HepG2 (cell line): Measurements from ENCODE around the gene C2CD3. TPM values are rescaled to one million over a fixed set of nuclear protein-coding genes. Genes with fewer than 3 reads are reported as not detected.

Experiments used
- ATAC-seq: fragments of 200-7000 bp; cut with Tn5 transposase; 3 replicates; pipeline ENCODE4 v1.9.1; 2020; ENCODE audit warnings: mild to moderate bottlenecking, moderate library complexity
- BruUV-seq: library from RNA; stranded (reverse); fragments of 400-500 nt; replicated peaks from 2 replicates; lab custom pipeline; 2021; lab: Mats Ljungman, UMichigan
- CTCF ChIA-PET: fragments of 300-600 bp; formaldehyde crosslinking; extraction: SDS; loops from one replicate; lab custom pipeline; 2021; ENCODE audit warnings: low total read pairs, inconsistent platforms, low intra/inter-chr PET ratio; lab: Yijun Ruan, JAX
- POLR2A ChIA-PET: fragments of 350-600 bp; sonication (Branson Sonifier 250); formaldehyde crosslinking; loops from one replicate; lab custom pipeline; 2020; ENCODE audit warnings: antibody characterized with exemption, inconsistent platforms; lab: Yijun Ruan, JAX
- DNase-seq: peaks from one replicate; pipeline ENCODE4 v3.0.0-alpha.2; 2015; ENCODE audit warnings: low spot score
- FAIRE-seq: peaks from 3 replicates; lab custom pipeline; 2011; peaks lifted over from hg19 to GRCh38; lab: Jason Lieb, UNC
- H2AFZ ChIP-seq: one replicate; pipeline ENCODE4 v1.6.1; 2011; ENCODE audit warnings: low read length, inconsistent platforms
- H3K27ac ChIP-seq: fragments of 300-600 bp; 3 replicates; pipeline ENCODE4 v1.8.0; 2011; ENCODE audit warnings: mixed run types, mild to moderate bottlenecking, mixed read lengths, low read length, inconsistent platforms; ENCODE audit not compliant: insufficient read depth; ENCODE audit errors: extremely low read length
- H3K27me3 ChIP-seq, 2 experiments: fragments of 200-600 bp in 1 of 2; 2 replicates in 1 of 2; 3 replicates in 1 of 2; pipeline versions ENCODE4 v1.6.0 to v1.8.0; 2011; ENCODE audit warnings: low read length in 2 of 2, mild to moderate bottlenecking in 2 of 2, moderate library complexity in 2 of 2, inconsistent platforms in 1 of 2; ENCODE audit not compliant: insufficient read depth in 2 of 2, control insufficient read depth in 1 of 2
- H3K36me3 ChIP-seq, 2 experiments: fragments of 200-600 bp in 1 of 2; replicated peaks in 1 of 2; 2 replicates in 1 of 2; 3 replicates in 1 of 2; pipeline versions ENCODE4 v1.5.1 to v1.8.0; 2011; ENCODE audit warnings: low read length in 2 of 2, inconsistent platforms in 1 of 2; ENCODE audit not compliant: insufficient read depth in 2 of 2, control insufficient read depth in 1 of 2
- H3K4me1 ChIP-seq: 2 replicates; pipeline ENCODE4 v1.5.1; 2012; ENCODE audit warnings: low read length, inconsistent platforms; ENCODE audit not compliant: insufficient read depth
- H3K4me2 ChIP-seq: 2 replicates; pipeline ENCODE4 v1.6.0; 2011; ENCODE audit warnings: low read depth, low read length, inconsistent platforms
- H3K4me3 ChIP-seq, 3 experiments: fragments of 200-600 bp in 1 of 3; sonication (generic), shearing (Covaris generic) in 1 of 3; replicated peaks in 1 of 3; 2 replicates each; pipeline ENCODE4 v1.5.1; 2011 to 2016; ENCODE audit warnings: low read length in 3 of 3, inconsistent platforms in 2 of 3, low read depth in 2 of 3, mild to moderate bottlenecking in 2 of 3, control low read depth in 1 of 3, mixed read lengths in 1 of 3; ENCODE audit not compliant: insufficient read depth in 1 of 3
- H3K79me2 ChIP-seq: one replicate; pipeline ENCODE4 v1.6.1; 2011; ENCODE audit warnings: low read length, inconsistent platforms; ENCODE audit not compliant: insufficient read depth
- H3K9ac ChIP-seq: 2 replicates; pipeline ENCODE4 v1.6.0; 2011; ENCODE audit warnings: mild to moderate bottlenecking, low read depth, low read length, inconsistent platforms; ENCODE audit not compliant: insufficient read depth
- H3K9me3 ChIP-seq: 2 replicates; pipeline ENCODE4 v1.5.1; 2012; ENCODE audit warnings: mild to moderate bottlenecking, low read length
- H4K20me1 ChIP-seq: 2 replicates; pipeline ENCODE4 v1.6.0; 2011; ENCODE audit warnings: inconsistent platforms, mild to moderate bottlenecking, low read length, moderate library complexity; ENCODE audit not compliant: insufficient read depth
- CBX1 ChIP-seq: IDR thresholded peaks from one replicate; pipeline ENCODE4 v1.6.1; 2016; ENCODE audit warnings: antibody characterized with exemption, low read depth
- FOSL2 ChIP-seq: sonication (generic); formaldehyde crosslinking; IDR thresholded peaks from 2 replicates; pipeline ENCODE4 v1.4.0; 2020; ENCODE audit warnings: missing genetic modification reagents
- HNRNPK ChIP-seq: fragments of 200-400 bp; formaldehyde crosslinking; IDR thresholded peaks from 2 replicates; pipeline ENCODE4 v1.6.1; 2018; ENCODE audit warnings: low read length, low read depth, moderate library complexity, mild to moderate bottlenecking; ENCODE audit not compliant: poor library complexity, severe bottlenecking
- HOXD1 ChIP-seq: sonication (generic); formaldehyde crosslinking; IDR thresholded peaks from 2 replicates; pipeline ENCODE4 v1.5.0; 2020; ENCODE audit warnings: missing genetic modification reagents
- ISX ChIP-seq: sonication (generic); formaldehyde crosslinking; conservative IDR thresholded peaks from 2 replicates; pipeline ENCODE4 v1.5.0; 2020; ENCODE audit warnings: missing genetic modification reagents
- LRRFIP1 ChIP-seq: sonication (generic); formaldehyde crosslinking; conservative IDR thresholded peaks from 2 replicates; pipeline ENCODE4 v1.4.0; 2020; ENCODE audit warnings: missing genetic modification reagents
- MAF1 ChIP-seq: sonication (generic); formaldehyde crosslinking; IDR thresholded peaks from 2 replicates; pipeline ENCODE4 v1.5.0; 2020; ENCODE audit warnings: missing genetic modification reagents, borderline replicate concordance
- MIER2 ChIP-seq: IDR thresholded peaks from 2 replicates; pipeline ENCODE4 v1.6.1; 2016; ENCODE audit warnings: missing biosample characterization, missing genetic modification reagents
- NFKB2 ChIP-seq: sonication (generic); formaldehyde crosslinking; IDR thresholded peaks from 2 replicates; pipeline ENCODE4 v1.4.0; 2020; ENCODE audit warnings: missing genetic modification reagents, borderline replicate concordance
- POLR2AphosphoS5 ChIP-seq: IDR thresholded peaks from 2 replicates; pipeline ENCODE4 v1.6.1; 2012; ENCODE audit warnings: low read depth, low read length
- SMARCE1 ChIP-seq: fragments of 450-650 bp; IDR thresholded peaks from 2 replicates; pipeline ENCODE4 v1.6.1; 2017; ENCODE audit warnings: borderline replicate concordance
- STAT6 ChIP-seq: sonication (generic); formaldehyde crosslinking; IDR thresholded peaks from 2 replicates; pipeline ENCODE4 v1.4.0; 2020; ENCODE audit warnings: missing genetic modification reagents, mild to moderate bottlenecking, borderline replicate concordance
- ZBTB8A ChIP-seq: sonication (generic); formaldehyde crosslinking; IDR thresholded peaks from 2 replicates; pipeline ENCODE4 v1.4.0; 2020; ENCODE audit warnings: mild to moderate bottlenecking, low read depth, missing genetic modification reagents, borderline replicate concordance
- ZHX1 ChIP-seq: sonication (generic); formaldehyde crosslinking; IDR thresholded peaks from 2 replicates; pipeline ENCODE4 v1.8.1; 2022; ENCODE audit warnings: low read depth, mild to moderate bottlenecking, missing genetic modification reagents
- ZSCAN22 ChIP-seq: sonication (generic); formaldehyde crosslinking; IDR thresholded peaks from 2 replicates; pipeline ENCODE4 v1.4.0; 2020; ENCODE audit warnings: mild to moderate bottlenecking, missing genetic modification reagents
- WGBS: methylation state at CpG from one replicate; pipeline ENCODE4 v1.1.6; 2017; ENCODE audit warnings: low lambda C conversion rate; 5-methylcytosine and 5-hydroxymethylcytosine counted together
- in situ Hi-C: cut with HindIII; loops from 2 replicates; pipeline ENCODE4 v1.10.0; 2017; ENCODE audit warnings: low pct_unique_long_range_greater_than_20kb; ENCODE audit not compliant: extremely low pct_ligation_motif_present
- intact Hi-C: fragments of 100-400 bp; cut with micrococcal nuclease; formaldehyde crosslinking; loops from one replicate; pipeline ENCODE4 v1.10.0; 2022; ENCODE audit not compliant: unreplicated experiment
- polyA plus RNA-seq, 8 experiments: library from polyadenylated mRNA; depleted of rRNA in 3 of 8; stranded (reverse) in 7 of 8; unstranded in 1 of 8; fragments of >200 nt; fragmentation: Illumina TruSeq in 4 of 8; extraction: Trizol in 4 of 8; gene quantifications; 2 replicates each; pipeline versions ENCODE4 v1.2.1 to v1.2.3, GENCODE V29; 2011 to 2016; ENCODE audit warnings: low read depth in 4 of 8, missing spikeins in 1 of 8, mixed read lengths in 1 of 8; ENCODE audit not compliant: insufficient read depth in 1 of 8
- total RNA-seq, 5 experiments: library from RNA; depleted of rRNA; stranded (reverse); fragments of >200 nt; fragmentation: Illumina TruSeq; extraction: Trizol; gene quantifications; 2 replicates each; pipeline ENCODE4 v1.2.3, GENCODE V29; 2016; ENCODE audit warnings: low read depth in 1 of 5

Gene C2CD3
- total and polyA plus RNA-seq, 2 of the 13 experiments (the other 11 are each of a cell fraction or from before 2014, with no cell fraction given), result 5.5 to 6.4 TPM

GRCh38 chr11:73990730-73991129, 180.1 kb downstream of the C2CD3 start:
- H3K79me2 ChIP-seq, result no peaks in the 10 kb centered on the region
- no peaks in the 10 kb centered on the region; a peak in 1 of 5 replicates for H3K27me3 ChIP-seq
- BruUV-seq, result no TSS peak
- intact Hi-C loops (no loop called here), in situ Hi-C loops (no loop called here)
- H3K4me3 ChIP-seq, result no peak overlapping the region
- DNase-seq (no peak), ATAC-seq (no peak), FAIRE-seq (no peak)
- no peaks in the 10 kb centered on the region for H4K20me1 ChIP-seq
- no peaks in the 10 kb centered on the region for H3K9me3 ChIP-seq
- H3K27ac ChIP-seq, result no peak overlapping the region
- POLR2A ChIA-PET, result no interaction called here
- peaks cover 25% of the 10 kb centered on the region for H3K4me1 ChIP-seq
- no peaks in the 10 kb centered on the region for H3K36me3 ChIP-seq
- H3K9ac ChIP-seq, result no peak overlapping the region
- H3K4me2 ChIP-seq, result no peak overlapping the region
- no peak overlapping the region for H2AFZ ChIP-seq
- WGBS, result 12% methylated on average over 2 of the region's 2 CpGs
- CTCF ChIA-PET, result no interaction called here
- TF ChIP-seq ZHX1 (CRISPR knock-in tag), result no peak
- no peak for TF ChIP-seq FOSL2
- TF ChIP-seq MAF1 (CRISPR knock-in tag), result no peak
- TF ChIP-seq LRRFIP1 (CRISPR knock-in tag), result no peak
- no peak for TF ChIP-seq HNRNPK
- TF ChIP-seq ZBTB8A (CRISPR knock-in tag), result no peak
- TF ChIP-seq HOXD1 (CRISPR knock-in tag), result no peak
- no peak for TF ChIP-seq MIER2
- no peak for TF ChIP-seq SMARCE1
- TF ChIP-seq CBX1, result no peak
- TF ChIP-seq ZSCAN22 (CRISPR knock-in tag), result no peak
- no peak for TF ChIP-seq ISX (CRISPR knock-in tag)
- no peak for TF ChIP-seq POLR2AphosphoS5
- no peak for TF ChIP-seq NFKB2 (CRISPR knock-in tag)
- no peak for TF ChIP-seq STAT6 (CRISPR knock-in tag)
